Measurements from ENCODE around the gene MAP3K13. TPM values are rescaled to one million over a fixed set of nuclear protein-coding genes. Genes with fewer than 3 reads are reported as not detected.

Gene MAP3K13
- total RNA-seq, 4 donors from 2014 or later = 8.4 to 18.0 (median 13.6) TPM

DNA sequence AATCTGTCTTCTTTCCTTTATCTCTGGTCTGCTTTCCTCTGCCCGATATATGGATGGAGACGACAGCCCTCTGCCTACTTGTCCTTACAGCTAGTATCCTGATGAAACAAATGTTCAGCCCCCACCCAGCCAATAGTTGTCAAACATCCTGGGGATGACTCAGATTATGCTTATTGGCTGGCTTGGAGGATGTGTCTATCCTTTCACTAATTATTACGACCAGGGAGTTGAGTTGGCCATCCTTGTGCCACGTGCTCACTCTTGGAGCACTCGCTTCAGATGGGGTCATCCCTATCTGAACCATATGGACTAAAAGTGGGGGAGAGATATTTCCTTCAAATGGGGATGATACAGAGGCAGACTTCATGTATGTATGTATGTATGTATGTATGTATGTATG is 6.4 kb upstream of the MAP3K13 start:
- WGBS, 2 donors = 86 to 90% methylated on average over 5 of the region's 5 CpGs
- Histone ChIP-seq H3K9me3 (no peaks in the 10 kb centered on the region), H3K4me3 (no peak overlapping the region), H3K27me3 (no peaks in the 10 kb centered on the region), H3K4me1 (no peaks in the 10 kb centered on the region), H3K36me3 (no peaks in the 10 kb centered on the region), H3K27ac (no peak overlapping the region)
- DNase-seq (ENCODE audit: low spot score in 2 of 2) = no peak
- TF ChIP-seq, protein P1, sequence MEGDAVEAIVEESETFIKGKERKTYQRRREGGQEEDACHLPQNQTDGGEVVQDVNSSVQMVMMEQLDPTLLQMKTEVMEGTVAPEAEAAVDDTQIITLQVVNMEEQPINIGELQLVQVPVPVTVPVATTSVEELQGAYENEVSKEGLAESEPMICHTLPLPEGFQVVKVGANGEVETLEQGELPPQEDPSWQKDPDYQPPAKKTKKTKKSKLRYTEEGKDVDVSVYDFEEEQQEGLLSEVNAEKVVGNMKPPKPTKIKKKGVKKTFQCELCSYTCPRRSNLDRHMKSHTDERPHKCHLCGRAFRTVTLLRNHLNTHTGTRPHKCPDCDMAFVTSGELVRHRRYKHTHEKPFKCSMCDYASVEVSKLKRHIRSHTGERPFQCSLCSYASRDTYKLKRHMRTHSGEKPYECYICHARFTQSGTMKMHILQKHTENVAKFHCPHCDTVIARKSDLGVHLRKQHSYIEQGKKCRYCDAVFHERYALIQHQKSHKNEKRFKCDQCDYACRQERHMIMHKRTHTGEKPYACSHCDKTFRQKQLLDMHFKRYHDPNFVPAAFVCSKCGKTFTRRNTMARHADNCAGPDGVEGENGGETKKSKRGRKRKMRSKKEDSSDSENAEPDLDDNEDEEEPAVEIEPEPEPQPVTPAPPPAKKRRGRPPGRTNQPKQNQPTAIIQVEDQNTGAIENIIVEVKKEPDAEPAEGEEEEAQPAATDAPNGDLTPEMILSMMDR (IDR thresholded peaks at IDR 0.05) = no peak
- TF ChIP-seq EP300 (IDR thresholded peaks at IDR 0.05) (no peak), POLR2A (IDR thresholded peaks at IDR 0.05) (no peak)

DNA sequence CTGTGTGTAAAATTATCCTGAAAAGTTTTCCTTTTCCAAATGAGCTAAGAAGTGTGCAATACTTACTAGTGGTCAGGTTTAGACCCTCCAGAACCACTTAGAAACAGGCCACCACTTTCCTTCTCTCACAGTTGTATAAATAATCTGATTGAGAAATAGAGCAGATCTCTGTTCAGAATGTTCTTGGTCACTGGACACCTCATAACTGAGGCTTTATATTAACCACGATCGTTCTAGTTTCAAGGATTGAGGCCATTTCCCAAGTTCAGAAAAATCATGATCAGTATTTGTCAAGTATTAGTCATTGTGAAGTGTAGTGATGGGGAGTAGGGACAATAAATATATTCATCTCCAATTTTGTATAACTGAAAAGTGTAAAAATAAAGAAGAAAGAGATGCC is 1.0 kb upstream of the MAP3K13 start:
- peaks cover 0 to 24% (median 6%) of the 10 kb centered on the region in 4 donors for H3K4me1 ChIP-seq
- no peak overlapping the region for H3K4me3 ChIP-seq
- TF ChIP-seq, protein P1 (IDR thresholded peaks at IDR 0.05) = no peak
- TF ChIP-seq POLR2A (IDR thresholded peaks at IDR 0.05) = no peak
- no peak for TF ChIP-seq EP300 (IDR thresholded peaks at IDR 0.05)
- no peaks in the 10 kb centered on the region for H3K27me3 ChIP-seq
- no peaks in the 10 kb centered on the region for H3K36me3 ChIP-seq
- no peak for DNase-seq (ENCODE audit: low spot score in 2 of 2)
- H3K27ac ChIP-seq = peak overlapping the region in 1 of 4 donors; percentile 52
- H3K9me3 ChIP-seq = no peaks in the 10 kb centered on the region
- 47 to 73% methylated on average over 2 of the region's 2 CpGs for whole genome bisulfite sequencing, 2 donors

DNA sequence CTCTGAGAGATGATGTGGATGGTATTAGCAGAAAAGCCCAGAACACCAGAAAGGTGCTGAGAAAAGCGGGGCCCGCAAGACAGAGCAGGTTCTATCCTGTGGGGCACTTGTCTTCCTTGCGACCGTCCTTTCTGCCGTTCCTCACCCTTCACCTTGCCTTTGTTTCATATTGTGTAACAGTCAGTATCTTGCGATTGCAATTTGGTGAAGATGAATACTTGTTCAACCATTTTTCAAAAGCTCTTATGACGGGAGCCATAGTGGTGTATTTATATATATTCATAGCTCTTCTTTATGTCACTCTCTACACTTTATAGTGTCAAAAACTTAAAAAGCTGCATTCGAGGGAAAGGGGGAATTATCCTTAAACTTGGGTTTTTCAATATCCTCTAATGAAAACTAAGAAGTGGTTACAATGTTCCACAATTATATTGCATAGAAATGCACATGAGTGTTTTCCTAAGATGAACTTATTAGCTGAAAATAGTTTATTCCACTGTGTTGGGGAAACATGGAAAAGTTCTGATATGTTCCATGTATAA is 797 bp downstream of the MAP3K13 start:
- no peak for TF ChIP-seq POLR2A (IDR thresholded peaks at IDR 0.05)
- TF ChIP-seq, protein P1 (IDR thresholded peaks at IDR 0.05) = no peak
- TF ChIP-seq EP300 (IDR thresholded peaks at IDR 0.05) = no peak
- Histone ChIP-seq H3K27me3 (no peaks in the 10 kb centered on the region), H3K27ac (peak overlapping the region; percentile 35 to 87 (median 70)), H3K4me1 (peaks cover 0 to 24% (median 6%) of the 10 kb centered on the region in 4 donors), H3K4me3 (peak overlapping the region; percentile 52 to 64 (median 54)), H3K9me3 (no peaks in the 10 kb centered on the region), H3K36me3 (no peaks in the 10 kb centered on the region)
- WGBS, 2 donors = 7 to 9% methylated on average over 8 of the region's 8 CpGs
- DNase-seq (ENCODE audit: low spot score in 2 of 2) = no peak

DNA sequence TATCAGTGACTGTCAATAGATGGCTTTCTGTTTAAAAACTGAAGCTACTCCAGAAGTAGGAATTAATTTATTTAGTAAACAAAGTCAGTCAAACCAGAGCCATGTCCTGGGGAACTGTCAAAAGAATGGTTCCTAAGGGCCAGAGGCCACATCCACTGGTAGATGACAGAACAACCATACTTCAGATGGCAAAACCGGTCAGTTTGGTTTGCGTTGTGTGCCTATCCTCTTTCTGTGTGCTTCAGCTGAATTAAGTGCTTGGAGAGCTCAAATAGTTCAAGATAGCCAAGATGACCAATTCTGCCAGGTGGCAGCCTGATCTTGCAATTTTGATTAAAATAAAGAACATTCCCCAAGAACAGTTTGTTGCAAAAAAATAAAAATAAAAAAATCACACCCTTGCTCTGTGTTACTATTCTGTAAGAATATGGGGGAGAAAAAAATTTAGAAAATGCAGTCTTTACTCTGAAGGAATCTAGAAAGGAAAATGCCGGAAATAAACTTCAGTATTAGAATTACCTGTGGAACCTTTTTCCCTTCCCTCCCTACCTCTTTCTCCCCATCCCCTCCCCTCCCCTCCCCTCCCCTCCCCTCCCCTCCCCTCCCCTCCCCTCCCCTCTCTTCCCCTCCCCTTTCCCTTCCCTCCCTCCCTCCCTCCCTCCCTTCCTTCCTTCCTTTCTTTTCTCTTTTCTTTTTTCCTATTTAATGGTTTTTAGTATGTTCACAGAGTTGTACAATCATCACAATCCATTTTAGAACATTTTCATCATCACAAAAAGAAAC is 2.5 kb downstream of the MAP3K13 start:
- Histone ChIP-seq H3K4me3 (no peak overlapping the region), H3K27ac (no peak overlapping the region), H3K9me3 (no peaks in the 10 kb centered on the region), H3K36me3 (no peaks in the 10 kb centered on the region), H3K4me1 (peaks cover 0 to 24% (median 6%) of the 10 kb centered on the region in 4 donors), H3K27me3 (no peaks in the 10 kb centered on the region)
- no peak for TF ChIP-seq EP300 (IDR thresholded peaks at IDR 0.05)
- TF ChIP-seq, protein P1 (IDR thresholded peaks at IDR 0.05) = no peak
- no peak for TF ChIP-seq POLR2A (IDR thresholded peaks at IDR 0.05)
- 80 to 81% methylated on average over 3 of the region's 3 CpGs for WGBS, 2 donors
- DNase-seq (ENCODE audit: low spot score in 2 of 2) = no peak

DNA sequence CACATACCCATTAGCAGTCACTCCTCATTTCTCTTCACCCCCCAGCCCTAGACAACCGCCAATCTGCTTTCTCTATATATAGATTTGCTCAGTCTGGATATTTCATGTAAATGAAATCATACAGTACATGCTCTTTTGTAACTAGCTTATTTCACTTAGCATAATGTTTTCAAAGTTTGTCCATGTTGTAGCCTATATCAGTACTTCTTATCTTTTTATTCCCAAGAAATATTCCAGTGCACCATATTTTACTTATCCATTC is 3.1 kb downstream of the MAP3K13 start:
- TF ChIP-seq, protein P1 (IDR thresholded peaks at IDR 0.05) = no peak
- TF ChIP-seq EP300 (IDR thresholded peaks at IDR 0.05) (no peak), POLR2A (IDR thresholded peaks at IDR 0.05) (no peak)
- 86 to 91% methylated on average over 1 of the region's 1 CpG for WGBS, 2 donors
- no peak overlapping the region for H3K27ac ChIP-seq

More for the DNA sequence above, 3.1 kb downstream of the MAP3K13 start:
- Histone ChIP-seq H3K4me1 (peaks cover 0 to 24% (median 6%) of the 10 kb centered on the region in 4 donors), H3K4me3 (no peak overlapping the region), H3K36me3 (no peaks in the 10 kb centered on the region), H3K9me3 (no peaks in the 10 kb centered on the region), H3K27me3 (no peaks in the 10 kb centered on the region)
- DNase-seq (ENCODE audit: low spot score in 2 of 2) = no peak
